WTC11 (cell line): ENCODE measurements around the gene TMEFF2. TPM values are rescaled to one million over a fixed set of nuclear protein-coding genes. Genes with fewer than 3 reads are reported as not detected.

Experiments
- ATAC-seq: fragments of 200-7000 bp; cut with Tn5 transposase; 2 replicates; pipeline ENCODE4 v1.10.0; 2021; ENCODE audit warnings: mild to moderate bottlenecking, moderate library complexity
- CTCF ChIA-PET: fragments of 300-600 bp; sonication (Branson Sonifier 250); formaldehyde crosslinking; loops from one replicate; lab custom pipeline; 2021; ENCODE audit warnings: antibody characterized with exemption; lab: Charles Lee
- POLR2A ChIA-PET: fragments of 350-600 bp; sonication (Branson Sonifier 250); formaldehyde crosslinking; loops from one replicate; lab custom pipeline; 2021; ENCODE audit warnings: antibody characterized with exemption; lab: Charles Lee
- DNase-seq: peaks from one replicate; pipeline ENCODE4 v3.0.0; 2021; ENCODE audit warnings: low spot score
- H3K27ac Mint-ChIP-seq: 2 replicates; pipeline ENCODE4 v1.8.0; 2021; ENCODE audit warnings: mixed read lengths
- H3K27me3 Mint-ChIP-seq: 2 replicates; pipeline ENCODE4 v1.8.0; 2021; ENCODE audit warnings: low read depth, mild to moderate bottlenecking, moderate library complexity, mixed read lengths
- H3K36me3 Mint-ChIP-seq: 2 replicates; pipeline ENCODE4 v1.8.0; 2021; ENCODE audit warnings: mixed read lengths
- H3K4me1 Mint-ChIP-seq: 2 replicates; pipeline ENCODE4 v1.8.0; 2022; ENCODE audit warnings: mixed read lengths
- H3K4me3 Mint-ChIP-seq: 2 replicates; pipeline ENCODE4 v1.8.0; 2021; ENCODE audit warnings: mild to moderate bottlenecking, moderate library complexity, mixed read lengths
- H3K9me3 Mint-ChIP-seq: 2 replicates; pipeline ENCODE4 v1.8.0; 2021; ENCODE audit warnings: mixed read lengths
- CBFB ChIP-seq: sonication (generic); formaldehyde crosslinking; IDR thresholded peaks from 2 replicates; pipeline ENCODE4 v1.8.1; 2022; ENCODE audit warnings: mild to moderate bottlenecking, low read depth, missing genetic modification reagents
- ETV6 ChIP-seq: sonication (generic); formaldehyde crosslinking; IDR thresholded peaks from 2 replicates; pipeline ENCODE4 v1.8.1; 2022; ENCODE audit warnings: mild to moderate bottlenecking, missing genetic modification reagents
- MXD4 ChIP-seq: fragments of 250-450 bp; sonication (Bioruptor Pico); IDR thresholded peaks from 2 replicates; pipeline ENCODE4 v1.8.0; 2021; ENCODE audit warnings: mild to moderate bottlenecking, moderate library complexity, borderline replicate concordance
- MYBL2 ChIP-seq: sonication (generic); formaldehyde crosslinking; IDR thresholded peaks from 2 replicates; pipeline ENCODE4 v1.8.1; 2023; ENCODE audit warnings: mild to moderate bottlenecking, moderate library complexity, missing genetic modification reagents
- NFATC4 ChIP-seq: fragments of 250-450 bp; sonication (Bioruptor Pico); IDR thresholded peaks from 2 replicates; pipeline ENCODE4 v1.9.0; 2021; ENCODE audit warnings: mild to moderate bottlenecking
- OVOL2 ChIP-seq: fragments of 250-450 bp; sonication (Bioruptor Pico); IDR thresholded peaks from 2 replicates; pipeline ENCODE4 v1.9.0; 2021; ENCODE audit warnings: mild to moderate bottlenecking, borderline replicate concordance
- SMAD3 ChIP-seq: sonication (generic); formaldehyde crosslinking; IDR thresholded peaks from 2 replicates; pipeline ENCODE4 v1.8.0; 2022; ENCODE audit warnings: missing genetic modification reagents, mild to moderate bottlenecking, borderline replicate concordance
- SMAD4 ChIP-seq: sonication (generic); formaldehyde crosslinking; IDR thresholded peaks from 2 replicates; pipeline ENCODE4 v1.8.0; 2022; ENCODE audit warnings: mild to moderate bottlenecking, missing genetic modification reagents
- SOX15 ChIP-seq: fragments of 250-450 bp; sonication (Bioruptor Pico); IDR thresholded peaks from 2 replicates; pipeline ENCODE4 v1.9.0; 2021; ENCODE audit warnings: mild to moderate bottlenecking
- TCF7 ChIP-seq: sonication (generic); formaldehyde crosslinking; IDR thresholded peaks from 2 replicates; pipeline ENCODE4 v1.8.0; 2022; ENCODE audit warnings: mild to moderate bottlenecking, low read depth, missing genetic modification reagents, moderate library complexity
- ZNF121 ChIP-seq: sonication (generic); formaldehyde crosslinking; IDR thresholded peaks from 2 replicates; pipeline ENCODE4 v1.8.0; 2023; ENCODE audit warnings: missing genetic modification reagents
- ZNF396 ChIP-seq: fragments of 250-450 bp; sonication (Bioruptor Pico); IDR thresholded peaks from 2 replicates; pipeline ENCODE4 v1.8.0; 2021; ENCODE audit warnings: mild to moderate bottlenecking, moderate library complexity, borderline replicate concordance
- total RNA-seq: library from RNA; stranded (reverse); gene quantifications from 3 replicates; pipeline ENCODE4 v1.2.3, GENCODE V29; 2021
- TF ChIP-seq, protein P1 (sequence below): sonication (generic); formaldehyde crosslinking; IDR thresholded peaks from 2 replicates; pipeline ENCODE4 v1.8.0; 2022; ENCODE audit warnings: missing genetic modification reagents
- TF ChIP-seq, protein P2 (sequence below): sonication (generic); formaldehyde crosslinking; IDR thresholded peaks from 2 replicates; pipeline ENCODE4 v1.8.1; 2023; ENCODE audit warnings: mild to moderate bottlenecking, moderate library complexity, missing genetic modification reagents
- TF ChIP-seq, protein P3 (sequence below): sonication (generic); formaldehyde crosslinking; IDR thresholded peaks from 2 replicates; pipeline ENCODE4 v1.8.1; 2022; ENCODE audit warnings: mild to moderate bottlenecking, moderate library complexity, missing genetic modification reagents
- TF ChIP-seq, protein P4 (sequence below): sonication (generic); formaldehyde crosslinking; IDR thresholded peaks from 2 replicates; pipeline ENCODE4 v1.8.0; 2022; ENCODE audit warnings: mild to moderate bottlenecking, missing genetic modification reagents
- TF ChIP-seq, protein P5 (sequence below): fragments of 250-450 bp; sonication (Bioruptor Pico); IDR thresholded peaks from 2 replicates; pipeline ENCODE4 v1.9.0; 2021; ENCODE audit warnings: moderate library complexity, mild to moderate bottlenecking, inconsistent platforms, borderline replicate concordance
- TF ChIP-seq, protein P6 (sequence below): sonication (generic); formaldehyde crosslinking; IDR thresholded peaks from 2 replicates; pipeline ENCODE4 v1.8.1; 2023; ENCODE audit warnings: mild to moderate bottlenecking, missing genetic modification reagents, moderate library complexity
- TF ChIP-seq, protein P7 (sequence below): sonication (generic); formaldehyde crosslinking; IDR thresholded peaks from 2 replicates; pipeline ENCODE4 v1.8.1; 2022; ENCODE audit warnings: mild to moderate bottlenecking, missing genetic modification reagents, moderate library complexity, borderline replicate concordance
- TF ChIP-seq, protein P8 (sequence below): fragments of 250-450 bp; sonication (Bioruptor Pico); IDR thresholded peaks from 2 replicates; pipeline ENCODE4 v1.9.0; 2021; ENCODE audit warnings: mild to moderate bottlenecking
- TF ChIP-seq, protein P9 (sequence below): sonication (generic); formaldehyde crosslinking; IDR thresholded peaks from 2 replicates; pipeline ENCODE4 v1.8.1; 2023; ENCODE audit warnings: mild to moderate bottlenecking, missing genetic modification reagents
- TF ChIP-seq, protein P10 (sequence below): sonication (generic); formaldehyde crosslinking; IDR thresholded peaks from 2 replicates; pipeline ENCODE4 v1.8.0; 2022; ENCODE audit warnings: mild to moderate bottlenecking, missing genetic modification reagents

Gene TMEFF2
- total RNA-seq, 1 experiment from 2014 or later = 2.3 TPM

DNA sequence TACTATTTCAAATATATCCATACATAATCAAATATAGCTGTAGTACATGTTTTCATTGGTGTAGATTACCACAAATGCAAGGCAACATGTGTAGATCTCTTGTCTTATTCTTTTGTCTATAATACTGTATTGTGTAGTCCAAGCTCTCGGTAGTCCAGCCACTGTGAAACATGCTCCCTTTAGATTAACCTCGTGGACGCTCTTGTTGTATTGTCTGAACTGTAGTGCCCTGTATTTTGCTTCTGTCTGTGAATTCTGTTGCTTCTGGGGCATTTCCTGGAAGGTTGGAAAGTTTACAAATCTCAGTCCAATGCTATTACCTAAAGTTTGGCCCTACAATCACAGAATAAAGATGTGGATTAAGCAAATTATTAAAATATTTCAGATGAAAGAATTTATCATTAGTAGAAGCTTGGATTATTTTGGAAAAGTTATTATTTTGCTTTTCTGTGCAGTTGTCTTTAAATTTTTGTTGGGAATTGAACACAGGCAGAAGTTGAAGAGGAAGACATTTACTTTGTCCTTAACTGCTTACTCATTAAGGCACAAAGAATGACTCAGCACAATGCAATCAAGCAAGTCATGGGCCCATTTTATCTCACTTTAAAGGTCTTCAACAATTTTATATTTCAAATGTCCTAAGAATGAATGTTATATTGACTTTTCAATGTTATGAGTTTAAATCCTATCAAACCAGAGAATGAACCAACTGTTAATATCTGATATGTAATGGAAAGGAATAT, 244.4 kb downstream of the TMEFF2 start:
- POLR2A ChIA-PET = no interaction called here
- Mint-ChIP-seq H3K36me3 (no peaks in the 10 kb centered on the region), H3K4me1 (no peaks in the 10 kb centered on the region), H3K9me3 (0 out of 2 replicates have a peak, but pooled peaks cover 5% of the 10 kb centered on the region), H3K4me3 (no peak overlapping the region), H3K27me3 (no peaks in the 10 kb centered on the region), H3K27ac (no peak overlapping the region)
- CTCF ChIA-PET = no interaction called here
- ATAC-seq (no peak), DNase-seq (no peak)
- TF ChIP-seq, protein P1, sequence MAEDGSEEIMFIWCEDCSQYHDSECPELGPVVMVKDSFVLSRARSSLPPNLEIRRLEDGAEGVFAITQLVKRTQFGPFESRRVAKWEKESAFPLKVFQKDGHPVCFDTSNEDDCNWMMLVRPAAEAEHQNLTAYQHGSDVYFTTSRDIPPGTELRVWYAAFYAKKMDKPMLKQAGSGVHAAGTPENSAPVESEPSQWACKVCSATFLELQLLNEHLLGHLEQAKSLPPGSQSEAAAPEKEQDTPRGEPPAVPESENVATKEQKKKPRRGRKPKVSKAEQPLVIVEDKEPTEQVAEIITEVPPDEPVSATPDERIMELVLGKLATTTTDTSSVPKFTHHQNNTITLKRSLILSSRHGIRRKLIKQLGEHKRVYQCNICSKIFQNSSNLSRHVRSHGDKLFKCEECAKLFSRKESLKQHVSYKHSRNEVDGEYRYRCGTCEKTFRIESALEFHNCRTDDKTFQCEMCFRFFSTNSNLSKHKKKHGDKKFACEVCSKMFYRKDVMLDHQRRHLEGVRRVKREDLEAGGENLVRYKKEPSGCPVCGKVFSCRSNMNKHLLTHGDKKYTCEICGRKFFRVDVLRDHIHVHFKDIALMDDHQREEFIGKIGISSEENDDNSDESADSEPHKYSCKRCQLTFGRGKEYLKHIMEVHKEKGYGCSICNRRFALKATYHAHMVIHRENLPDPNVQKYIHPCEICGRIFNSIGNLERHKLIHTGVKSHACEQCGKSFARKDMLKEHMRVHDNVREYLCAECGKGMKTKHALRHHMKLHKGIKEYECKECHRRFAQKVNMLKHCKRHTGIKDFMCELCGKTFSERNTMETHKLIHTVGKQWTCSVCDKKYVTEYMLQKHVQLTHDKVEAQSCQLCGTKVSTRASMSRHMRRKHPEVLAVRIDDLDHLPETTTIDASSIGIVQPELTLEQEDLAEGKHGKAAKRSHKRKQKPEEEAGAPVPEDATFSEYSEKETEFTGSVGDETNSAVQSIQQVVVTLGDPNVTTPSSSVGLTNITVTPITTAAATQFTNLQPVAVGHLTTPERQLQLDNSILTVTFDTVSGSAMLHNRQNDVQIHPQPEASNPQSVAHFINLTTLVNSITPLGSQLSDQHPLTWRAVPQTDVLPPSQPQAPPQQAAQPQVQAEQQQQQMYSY (CRISPR knock-in tag) = no peak
- TF ChIP-seq, protein P2, sequence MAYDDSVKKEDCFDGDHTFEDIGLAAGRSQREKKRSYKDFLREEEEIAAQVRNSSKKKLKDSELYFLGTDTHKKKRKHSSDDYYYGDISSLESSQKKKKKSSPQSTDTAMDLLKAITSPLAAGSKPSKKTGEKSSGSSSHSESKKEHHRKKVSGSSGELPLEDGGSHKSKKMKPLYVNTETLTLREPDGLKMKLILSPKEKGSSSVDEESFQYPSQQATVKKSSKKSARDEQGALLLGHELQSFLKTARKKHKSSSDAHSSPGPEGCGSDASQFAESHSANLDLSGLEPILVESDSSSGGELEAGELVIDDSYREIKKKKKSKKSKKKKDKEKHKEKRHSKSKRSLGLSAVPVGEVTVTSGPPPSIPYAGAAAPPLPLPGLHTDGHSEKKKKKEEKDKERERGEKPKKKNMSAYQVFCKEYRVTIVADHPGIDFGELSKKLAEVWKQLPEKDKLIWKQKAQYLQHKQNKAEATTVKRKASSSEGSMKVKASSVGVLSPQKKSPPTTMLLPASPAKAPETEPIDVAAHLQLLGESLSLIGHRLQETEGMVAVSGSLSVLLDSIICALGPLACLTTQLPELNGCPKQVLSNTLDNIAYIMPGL (CRISPR knock-in tag) = no peak
- TF ChIP-seq NFATC4 = no peak
- TF ChIP-seq MXD4 (CRISPR knock-in tag) = no peak
- TF ChIP-seq, protein P3, sequence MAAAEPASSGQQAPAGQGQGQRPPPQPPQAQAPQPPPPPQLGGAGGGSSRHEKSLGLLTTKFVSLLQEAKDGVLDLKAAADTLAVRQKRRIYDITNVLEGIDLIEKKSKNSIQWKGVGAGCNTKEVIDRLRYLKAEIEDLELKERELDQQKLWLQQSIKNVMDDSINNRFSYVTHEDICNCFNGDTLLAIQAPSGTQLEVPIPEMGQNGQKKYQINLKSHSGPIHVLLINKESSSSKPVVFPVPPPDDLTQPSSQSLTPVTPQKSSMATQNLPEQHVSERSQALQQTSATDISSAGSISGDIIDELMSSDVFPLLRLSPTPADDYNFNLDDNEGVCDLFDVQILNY (CRISPR knock-in tag) = no peak
- TF ChIP-seq, protein P4, sequence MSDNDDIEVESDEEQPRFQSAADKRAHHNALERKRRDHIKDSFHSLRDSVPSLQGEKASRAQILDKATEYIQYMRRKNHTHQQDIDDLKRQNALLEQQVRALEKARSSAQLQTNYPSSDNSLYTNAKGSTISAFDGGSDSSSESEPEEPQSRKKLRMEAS (CRISPR knock-in tag) = no peak
- TF ChIP-seq SOX15 (CRISPR knock-in tag) = no peak
- TF ChIP-seq, protein P5, sequence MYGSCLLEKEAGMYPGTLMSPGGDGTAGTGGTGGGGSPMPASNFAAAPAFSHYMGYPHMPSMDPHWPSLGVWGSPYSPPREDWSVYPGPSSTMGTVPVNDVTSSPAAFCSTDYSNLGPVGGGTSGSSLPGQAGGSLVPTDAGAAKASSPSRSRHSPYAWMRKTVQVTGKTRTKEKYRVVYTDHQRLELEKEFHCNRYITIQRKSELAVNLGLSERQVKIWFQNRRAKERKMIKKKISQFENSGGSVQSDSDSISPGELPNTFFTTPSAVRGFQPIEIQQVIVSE = no peak
- no peak for TF ChIP-seq TCF7 (CRISPR knock-in tag)
- no peak for TF ChIP-seq ZNF121
- TF ChIP-seq, protein P6, sequence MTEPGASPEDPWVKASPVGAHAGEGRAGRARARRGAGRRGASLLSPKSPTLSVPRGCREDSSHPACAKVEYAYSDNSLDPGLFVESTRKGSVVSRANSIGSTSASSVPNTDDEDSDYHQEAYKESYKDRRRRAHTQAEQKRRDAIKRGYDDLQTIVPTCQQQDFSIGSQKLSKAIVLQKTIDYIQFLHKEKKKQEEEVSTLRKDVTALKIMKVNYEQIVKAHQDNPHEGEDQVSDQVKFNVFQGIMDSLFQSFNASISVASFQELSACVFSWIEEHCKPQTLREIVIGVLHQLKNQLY (CRISPR knock-in tag) = no peak
- TF ChIP-seq, protein P7, sequence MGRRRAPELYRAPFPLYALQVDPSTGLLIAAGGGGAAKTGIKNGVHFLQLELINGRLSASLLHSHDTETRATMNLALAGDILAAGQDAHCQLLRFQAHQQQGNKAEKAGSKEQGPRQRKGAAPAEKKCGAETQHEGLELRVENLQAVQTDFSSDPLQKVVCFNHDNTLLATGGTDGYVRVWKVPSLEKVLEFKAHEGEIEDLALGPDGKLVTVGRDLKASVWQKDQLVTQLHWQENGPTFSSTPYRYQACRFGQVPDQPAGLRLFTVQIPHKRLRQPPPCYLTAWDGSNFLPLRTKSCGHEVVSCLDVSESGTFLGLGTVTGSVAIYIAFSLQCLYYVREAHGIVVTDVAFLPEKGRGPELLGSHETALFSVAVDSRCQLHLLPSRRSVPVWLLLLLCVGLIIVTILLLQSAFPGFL = no peak
- no peak for TF ChIP-seq ETV6 (CRISPR knock-in tag)
- TF ChIP-seq MYBL2 (CRISPR knock-in tag) = no peak
- TF ChIP-seq ZNF396 (CRISPR knock-in tag) = no peak

DNA sequence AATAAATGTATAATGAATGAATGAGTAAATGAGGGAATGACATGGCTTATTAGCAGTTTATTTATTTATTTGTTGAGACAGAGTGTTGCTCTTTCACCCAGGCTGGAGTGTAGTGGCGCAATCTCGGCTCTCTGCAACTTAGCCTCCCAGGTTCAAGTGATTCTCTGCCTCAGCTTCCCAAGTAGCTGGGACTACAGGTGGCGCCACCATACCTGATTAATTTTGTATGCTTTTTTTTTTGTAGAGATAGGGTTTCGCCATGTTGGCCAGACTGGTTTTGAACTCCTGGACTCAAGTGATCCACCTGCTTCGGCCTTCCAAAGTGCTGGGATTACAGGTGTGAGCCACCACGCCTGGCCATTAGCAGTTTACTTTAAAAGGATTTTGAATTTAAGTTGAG, 247.5 kb downstream of the TMEFF2 start:
- H3K27me3 Mint-ChIP-seq = no peaks in the 10 kb centered on the region
- POLR2A ChIA-PET = interaction anchor here (0.6 kb wide), 1 partner anchor 158 kb away, joined by 3 read pairs; no protein-coding TSS in a partner anchor
- TF ChIP-seq CBFB (CRISPR knock-in tag) (no peak), SMAD4 (CRISPR knock-in tag) (no peak), SOX15 (CRISPR knock-in tag) (no peak), SMAD3 (CRISPR knock-in tag) (no peak), OVOL2 (CRISPR knock-in tag) (no peak)
- TF ChIP-seq, protein P8, sequence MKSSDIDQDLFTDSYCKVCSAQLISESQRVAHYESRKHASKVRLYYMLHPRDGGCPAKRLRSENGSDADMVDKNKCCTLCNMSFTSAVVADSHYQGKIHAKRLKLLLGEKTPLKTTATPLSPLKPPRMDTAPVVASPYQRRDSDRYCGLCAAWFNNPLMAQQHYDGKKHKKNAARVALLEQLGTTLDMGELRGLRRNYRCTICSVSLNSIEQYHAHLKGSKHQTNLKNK (CRISPR knock-in tag) = no peak
- TF ChIP-seq, protein P9, sequence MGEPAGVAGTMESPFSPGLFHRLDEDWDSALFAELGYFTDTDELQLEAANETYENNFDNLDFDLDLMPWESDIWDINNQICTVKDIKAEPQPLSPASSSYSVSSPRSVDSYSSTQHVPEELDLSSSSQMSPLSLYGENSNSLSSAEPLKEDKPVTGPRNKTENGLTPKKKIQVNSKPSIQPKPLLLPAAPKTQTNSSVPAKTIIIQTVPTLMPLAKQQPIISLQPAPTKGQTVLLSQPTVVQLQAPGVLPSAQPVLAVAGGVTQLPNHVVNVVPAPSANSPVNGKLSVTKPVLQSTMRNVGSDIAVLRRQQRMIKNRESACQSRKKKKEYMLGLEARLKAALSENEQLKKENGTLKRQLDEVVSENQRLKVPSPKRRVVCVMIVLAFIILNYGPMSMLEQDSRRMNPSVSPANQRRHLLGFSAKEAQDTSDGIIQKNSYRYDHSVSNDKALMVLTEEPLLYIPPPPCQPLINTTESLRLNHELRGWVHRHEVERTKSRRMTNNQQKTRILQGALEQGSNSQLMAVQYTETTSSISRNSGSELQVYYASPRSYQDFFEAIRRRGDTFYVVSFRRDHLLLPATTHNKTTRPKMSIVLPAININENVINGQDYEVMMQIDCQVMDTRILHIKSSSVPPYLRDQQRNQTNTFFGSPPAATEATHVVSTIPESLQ (CRISPR knock-in tag) = no peak
- TF ChIP-seq, protein P10, sequence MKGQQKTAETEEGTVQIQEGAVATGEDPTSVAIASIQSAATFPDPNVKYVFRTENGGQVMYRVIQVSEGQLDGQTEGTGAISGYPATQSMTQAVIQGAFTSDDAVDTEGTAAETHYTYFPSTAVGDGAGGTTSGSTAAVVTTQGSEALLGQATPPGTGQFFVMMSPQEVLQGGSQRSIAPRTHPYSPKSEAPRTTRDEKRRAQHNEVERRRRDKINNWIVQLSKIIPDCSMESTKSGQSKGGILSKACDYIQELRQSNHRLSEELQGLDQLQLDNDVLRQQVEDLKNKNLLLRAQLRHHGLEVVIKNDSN (CRISPR knock-in tag) = no peak

More for the DNA sequence above, 247.5 kb downstream of the TMEFF2 start:
- H3K4me3 Mint-ChIP-seq = no peak overlapping the region
- CTCF ChIA-PET = interaction anchor here (1.4 to 1.5 kb wide), 2 partner anchors 12 to 215 kb away, joined by 5 to 9 read pairs; no protein-coding TSS in a partner anchor
- H3K36me3 Mint-ChIP-seq = no peaks in the 10 kb centered on the region
- no peak overlapping the region for H3K27ac Mint-ChIP-seq
- H3K4me1 Mint-ChIP-seq = peaks cover 8% of the 10 kb centered on the region
- peak; percentile 38 for DNase-seq
- H3K9me3 Mint-ChIP-seq = no peaks in the 10 kb centered on the region
- ATAC-seq = no peak
